Central memory CD4-positive, alpha-beta T cell (primary cell): ENCODE data around the gene LRCH2.
"Not testable (repeated sequence)": the region's sequence is repeated elsewhere in the genome, so short reads cannot be mapped to it uniquely, and the experiment has no call there.

Experiments
- DNase-seq: peaks from one replicate; pipeline ENCODE4 v3.0.0; 2022

The LRCH2 gene

DNA sequence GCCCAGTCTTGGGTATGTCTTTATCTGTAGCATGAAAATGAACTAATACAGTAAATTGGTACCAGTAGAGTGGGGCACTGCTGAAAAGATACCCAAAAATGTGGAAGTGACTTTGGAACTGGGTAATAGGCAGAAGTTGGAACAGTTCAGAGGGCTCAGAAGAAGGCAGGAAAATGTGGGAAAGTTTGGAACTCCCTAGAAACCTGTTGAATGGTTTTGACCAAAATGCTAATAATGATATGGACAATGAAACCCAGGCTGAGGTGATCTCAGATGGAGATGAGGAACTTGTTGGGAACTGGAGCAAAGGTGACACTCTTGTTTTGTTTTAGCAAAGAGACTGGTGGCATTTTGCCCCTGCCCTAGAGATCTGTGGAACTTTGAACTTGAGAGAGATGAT lies 24.3 kb downstream of the LRCH2 start:
- DNase-seq, result not testable (repeated sequence)

GRCh38 chrX:115204040-115204439 lies 29.9 kb downstream of the LRCH2 start:
- DNase-seq, result no peak

DNA sequence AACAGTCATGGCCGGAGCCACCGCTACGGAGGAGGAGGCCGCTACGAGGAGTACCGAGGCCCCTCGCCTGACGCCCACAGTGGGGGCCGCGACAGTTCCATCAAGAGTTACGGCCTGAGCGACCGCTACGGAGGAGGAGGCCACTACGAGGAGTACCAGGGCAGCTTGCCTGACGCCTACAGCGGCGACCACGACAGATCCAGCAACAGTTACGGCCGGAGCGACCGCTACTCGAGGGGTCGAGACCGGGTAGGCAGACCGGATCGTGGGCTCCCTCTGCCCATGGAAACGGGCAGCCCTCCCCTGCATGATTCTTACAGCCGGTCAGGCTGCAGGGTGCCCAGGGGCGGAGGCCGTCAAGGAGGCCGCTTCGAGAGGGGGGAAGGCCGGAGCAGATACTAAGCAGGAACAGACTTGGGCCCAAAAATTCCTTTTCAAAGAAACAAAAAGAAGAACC lies 41.6 kb downstream of the LRCH2 start:
- no peak for DNase-seq

DNA sequence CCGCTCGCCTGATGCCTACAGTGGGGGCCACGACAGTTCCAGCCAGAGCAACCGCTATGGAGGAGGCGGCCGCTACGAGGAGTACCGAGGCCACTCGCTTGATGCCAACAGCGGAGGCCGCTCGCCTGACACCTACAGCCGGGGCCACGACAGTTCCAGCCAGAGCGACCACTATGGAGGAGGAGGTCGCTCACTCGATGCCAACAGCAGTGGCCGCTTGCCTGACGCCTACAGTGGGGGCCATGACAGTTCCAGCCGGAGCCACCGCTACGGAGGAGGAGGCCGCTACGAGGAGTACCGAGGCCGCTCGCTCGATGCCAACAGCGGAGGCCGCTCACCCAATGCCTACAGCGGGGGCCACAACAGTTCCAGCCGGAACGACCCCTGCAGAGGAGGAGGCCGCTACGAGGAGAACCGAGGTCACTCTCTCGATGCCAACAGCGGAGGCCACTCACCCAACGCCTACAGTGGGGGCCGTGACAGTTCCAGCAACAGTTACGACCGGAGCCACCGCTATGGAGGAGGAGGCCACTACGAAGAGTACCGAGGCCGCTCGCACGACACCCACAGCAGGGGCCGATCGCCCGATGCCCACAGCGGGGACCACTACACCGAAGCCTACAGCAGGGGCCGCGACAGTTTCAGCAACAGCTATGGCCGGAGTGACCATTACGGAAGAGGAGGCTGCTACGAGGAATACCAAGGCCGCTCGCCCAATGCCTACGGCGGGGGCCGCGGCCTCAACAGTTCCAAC lies 42.2 kb downstream of the LRCH2 start:
- no peak for DNase-seq

DNA sequence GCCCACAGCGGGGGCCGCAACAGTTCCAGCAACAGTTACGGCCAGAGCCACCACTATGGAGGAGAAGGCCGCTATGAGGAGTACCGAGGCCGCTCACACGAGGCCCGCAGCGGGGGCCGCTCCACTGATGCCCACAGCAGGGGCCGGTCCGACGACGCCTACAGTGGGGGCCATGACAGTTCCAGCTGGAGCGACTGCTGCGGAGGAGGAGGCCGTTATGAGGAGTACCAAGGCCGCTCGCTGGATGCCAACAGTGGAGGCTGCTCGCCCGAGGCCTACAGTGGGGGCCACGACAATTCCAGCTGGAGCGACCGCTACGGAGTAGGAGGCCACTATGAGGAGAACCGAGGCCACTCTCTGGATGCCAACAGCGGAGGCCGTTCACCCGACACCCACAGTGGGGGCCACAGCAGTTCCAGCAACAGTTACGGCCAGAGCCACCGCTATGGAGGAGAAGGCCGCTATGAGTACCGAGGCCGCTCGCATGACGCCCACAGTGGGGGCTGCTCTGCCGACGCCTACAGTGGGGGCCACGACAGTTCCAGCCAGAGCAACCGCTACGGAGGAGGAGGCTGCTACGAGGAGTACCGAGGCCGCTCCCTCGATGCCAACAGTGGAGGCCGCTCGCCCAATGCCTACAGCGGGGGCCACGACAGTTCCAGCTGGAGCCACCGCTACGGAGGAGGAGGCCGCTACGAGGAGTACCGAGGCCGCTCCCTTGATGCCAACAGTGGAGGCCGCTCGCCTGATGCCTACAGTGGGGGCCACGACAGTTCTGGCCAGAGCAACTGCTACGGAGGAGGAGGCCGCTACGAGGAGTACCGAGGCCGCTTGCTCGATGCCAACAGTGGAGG lies 43.0 kb downstream of the LRCH2 start:
- no peak for DNase-seq

DNA sequence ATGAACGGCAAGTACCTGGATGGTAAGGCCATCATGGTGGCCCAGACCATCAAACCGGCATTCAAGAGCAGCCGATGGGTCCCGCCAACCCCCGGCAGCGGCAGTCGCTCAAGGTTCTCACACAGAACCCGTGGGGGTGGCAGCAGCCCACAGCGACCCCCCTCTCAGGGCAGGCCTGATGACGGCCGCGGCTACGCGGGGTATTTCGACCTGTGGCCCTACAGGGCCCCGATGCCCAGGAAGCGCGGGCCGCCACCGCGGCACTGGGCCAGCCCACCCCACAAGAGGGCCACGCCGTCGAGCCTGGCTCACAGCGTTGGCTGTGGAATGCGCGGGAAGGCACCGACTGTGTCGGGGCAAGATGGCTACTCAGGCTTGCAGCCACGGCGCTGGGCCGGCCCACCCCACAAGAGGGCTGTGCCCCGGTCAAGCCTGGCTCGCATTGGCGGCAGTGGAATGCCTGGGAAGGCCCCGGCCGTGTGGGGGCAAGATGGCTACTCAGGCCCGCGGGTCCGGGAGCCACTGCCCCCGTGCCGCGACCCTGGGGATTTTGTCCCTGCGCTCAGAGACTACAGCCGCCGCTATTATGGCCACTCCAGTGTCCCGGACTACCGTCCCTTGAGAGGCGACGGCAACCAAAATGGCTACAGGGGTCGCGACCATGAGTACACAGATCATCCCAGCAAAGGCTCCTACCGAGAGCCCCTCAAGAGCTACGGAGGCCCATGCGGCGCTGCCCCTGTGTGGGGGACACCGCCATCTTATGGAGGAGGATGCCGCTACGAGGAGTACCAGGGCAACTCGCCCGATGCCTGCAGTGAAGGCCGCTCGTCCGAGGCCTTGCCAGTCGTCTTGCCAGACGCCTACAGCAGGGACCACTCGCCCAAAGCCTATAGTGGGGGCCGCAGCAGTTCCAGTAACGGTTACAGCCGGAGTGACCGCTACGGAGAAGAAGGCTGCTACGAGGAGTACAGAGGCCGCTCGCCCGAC lies 44.0 kb downstream of the LRCH2 start:
- DNase-seq, result no peak

- no peak for DNase-seq
Observed at GRCh38 chrX:115189110-115189509, 44.8 kb downstream of the LRCH2 start, which contains the start of gene RBMXL3. Gene RBMXL3 (plus strand): TSS chrX:115189410. CDS start chrX:115189442, 32 bp downstream.

DNA sequence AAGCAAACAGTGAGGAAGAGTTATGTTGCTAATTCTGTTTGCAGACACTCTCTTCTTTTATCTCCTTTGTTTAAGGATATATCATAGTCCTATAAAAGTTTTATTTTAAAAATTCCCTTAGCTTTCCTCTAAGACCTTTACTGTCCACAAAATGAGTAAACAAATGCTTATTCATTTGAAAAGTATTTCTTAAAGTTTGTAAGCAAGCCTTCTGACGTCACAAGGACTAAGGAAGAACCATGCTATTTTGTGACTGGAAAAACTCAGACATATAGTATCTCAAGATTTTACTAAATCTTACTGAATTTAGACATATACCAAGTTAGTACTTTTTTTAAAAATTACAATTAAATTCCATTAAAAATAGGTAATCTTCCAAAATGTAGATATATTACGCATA lies 49.9 kb downstream of the LRCH2 start:
- DNase-seq, result no peak

DNA sequence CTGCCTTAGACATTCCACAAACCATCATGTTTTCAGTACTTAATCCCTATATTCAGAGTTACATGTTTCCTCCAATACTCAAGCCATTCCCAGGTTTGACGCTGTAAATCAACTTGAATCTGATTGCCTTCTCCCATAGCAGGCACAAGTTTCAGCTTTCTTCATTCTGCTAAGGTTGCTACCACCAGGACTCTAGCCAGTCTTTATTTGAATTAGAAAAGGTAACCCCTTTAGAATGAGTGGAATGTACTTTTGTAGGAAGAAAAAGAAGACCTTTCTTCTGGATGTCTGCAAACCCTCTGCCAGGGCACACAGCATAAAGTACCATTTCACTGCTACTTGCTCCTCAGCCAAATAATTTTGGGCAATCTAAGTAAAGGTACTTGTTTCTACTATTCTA lies 55.4 kb downstream of the LRCH2 start:
- no peak for DNase-seq

- no peak for DNase-seq
Observed at GRCh38 chrX:115177932-115178331, 56.0 kb downstream of the LRCH2 start.

DNA sequence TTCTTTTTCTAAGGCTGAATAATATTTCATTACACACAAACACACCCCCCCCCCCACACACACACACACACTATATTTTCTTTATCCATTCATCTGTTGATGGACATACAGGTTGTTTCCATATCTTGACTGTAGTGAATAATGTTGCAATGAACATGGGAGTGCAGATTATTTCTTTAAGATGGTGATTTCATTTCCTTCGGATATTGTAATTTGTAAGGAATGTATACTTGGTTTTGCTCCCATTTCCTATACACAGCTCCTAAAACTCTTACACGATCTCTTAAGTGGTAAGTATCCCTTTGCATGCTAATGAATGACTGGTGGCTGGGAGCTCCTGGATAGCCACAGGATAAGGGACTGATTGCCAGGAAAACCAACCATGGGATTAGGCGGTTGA lies 59.3 kb downstream of the LRCH2 start:
- DNase-seq, result no peak

DNA sequence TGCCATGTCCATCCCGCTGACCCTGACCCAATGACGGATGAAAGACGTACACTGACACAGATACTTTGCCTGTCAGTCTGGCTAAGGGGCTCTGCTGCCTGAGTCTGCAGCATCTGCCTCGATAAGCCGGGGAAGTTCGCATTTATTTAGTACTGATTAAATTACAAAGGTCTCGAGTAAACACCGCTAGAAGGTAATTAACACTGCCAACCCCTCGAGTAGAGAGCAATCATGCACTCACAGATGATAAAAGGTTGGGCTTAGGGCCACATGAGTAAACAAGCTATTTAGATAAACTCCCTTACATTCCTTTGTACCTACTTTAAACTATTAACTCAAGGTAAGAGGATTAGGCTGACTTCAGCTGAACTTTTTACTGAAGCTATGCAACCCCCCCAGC lies 60.7 kb downstream of the LRCH2 start:
- DNase-seq, result no peak

DNA sequence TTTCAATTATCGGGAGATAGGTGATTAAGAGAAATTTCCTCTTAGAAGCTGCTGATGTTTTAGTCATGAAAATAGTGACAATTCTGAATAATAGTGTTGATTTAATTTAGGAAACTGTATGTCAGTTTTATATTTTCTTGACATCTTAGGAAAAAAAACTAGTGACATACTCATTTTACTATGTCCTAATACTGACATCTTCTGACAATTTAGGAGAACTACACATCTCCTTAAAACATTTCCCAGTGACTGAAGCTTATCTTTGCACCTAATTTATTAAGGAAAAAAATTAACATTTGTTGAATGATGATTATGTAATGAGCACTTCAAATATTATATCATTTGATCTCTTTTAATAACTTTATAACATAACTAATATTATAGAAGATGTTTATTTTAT lies 86.7 kb downstream of the LRCH2 start:
- no peak for DNase-seq

DNA sequence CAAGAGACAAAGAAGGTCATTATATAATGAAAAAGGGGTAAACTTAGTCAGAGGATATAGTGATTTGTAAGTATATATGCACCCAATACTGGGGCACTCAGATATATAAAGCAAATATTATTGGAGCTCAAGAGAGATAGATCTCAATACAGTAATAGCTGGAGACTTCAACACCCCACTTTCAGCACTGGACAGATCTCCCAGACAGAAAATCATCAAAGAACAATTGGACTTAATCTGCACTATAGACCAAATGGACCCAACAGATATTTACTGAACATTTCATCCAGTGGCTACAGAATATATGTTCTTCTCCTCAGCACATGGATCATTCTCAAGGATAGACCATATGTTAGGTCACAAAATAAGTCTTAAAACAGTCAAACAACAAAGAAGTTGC lies 91.8 kb downstream of the LRCH2 start:
- no peak for DNase-seq

DNA sequence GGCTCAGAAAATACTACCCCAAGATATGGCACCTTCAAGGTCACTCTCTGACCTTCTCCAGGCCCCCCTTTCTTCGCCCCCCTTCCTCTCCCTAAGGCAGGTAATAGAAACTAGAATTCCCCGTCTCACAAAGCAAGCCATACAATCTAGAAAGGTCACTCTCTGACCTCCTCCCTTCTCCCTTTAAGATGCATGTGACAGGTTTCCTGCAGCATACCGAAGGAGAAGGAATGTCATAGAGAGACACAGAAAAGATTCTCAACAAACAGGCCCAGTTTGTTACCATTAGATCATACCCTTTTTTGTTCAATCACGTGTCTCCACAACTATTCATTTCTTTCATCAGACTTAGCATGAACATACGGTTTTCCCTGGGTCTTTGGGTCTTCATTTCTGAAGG lies 95.9 kb downstream of the LRCH2 start:
- no peak for DNase-seq

DNA sequence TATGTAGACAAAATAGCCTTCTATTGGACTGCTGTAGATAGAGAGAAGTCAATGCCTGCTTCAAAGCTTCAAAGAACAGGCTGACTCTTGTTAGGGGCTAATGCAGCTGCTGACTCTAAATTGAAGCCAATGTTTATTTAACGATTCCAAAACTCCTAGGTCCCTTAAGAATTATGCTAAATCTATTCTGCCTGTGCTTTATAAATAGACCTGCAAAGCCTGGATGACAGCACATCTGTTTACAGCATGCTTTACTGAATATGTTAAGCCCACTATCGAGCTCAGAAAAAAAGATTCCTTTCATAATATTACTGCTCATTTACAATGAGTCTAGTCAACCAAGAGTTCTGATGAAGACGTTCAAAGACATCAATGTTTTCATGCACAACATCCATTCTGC lies 99.5 kb downstream of the LRCH2 start:
- DNase-seq, result no peak

DNA sequence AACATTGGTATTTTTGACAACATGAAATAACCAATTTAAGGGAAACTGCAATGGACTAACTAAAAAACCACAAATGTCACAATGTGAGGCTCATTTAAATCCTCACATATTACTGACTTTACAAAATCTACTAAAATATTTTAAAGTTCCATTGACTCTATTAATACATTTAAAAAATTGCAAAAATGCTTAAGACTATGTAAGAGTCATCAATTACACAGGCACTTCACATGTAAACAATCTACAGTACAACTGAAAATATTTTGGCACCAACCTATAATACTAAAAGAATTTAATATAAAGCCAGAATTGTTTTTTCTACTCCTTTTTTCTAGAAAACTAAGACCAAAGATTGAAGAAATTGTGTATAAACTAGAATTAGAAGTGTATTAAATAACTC lies 121.5 kb downstream of the LRCH2 start:
- no peak for DNase-seq

DNA sequence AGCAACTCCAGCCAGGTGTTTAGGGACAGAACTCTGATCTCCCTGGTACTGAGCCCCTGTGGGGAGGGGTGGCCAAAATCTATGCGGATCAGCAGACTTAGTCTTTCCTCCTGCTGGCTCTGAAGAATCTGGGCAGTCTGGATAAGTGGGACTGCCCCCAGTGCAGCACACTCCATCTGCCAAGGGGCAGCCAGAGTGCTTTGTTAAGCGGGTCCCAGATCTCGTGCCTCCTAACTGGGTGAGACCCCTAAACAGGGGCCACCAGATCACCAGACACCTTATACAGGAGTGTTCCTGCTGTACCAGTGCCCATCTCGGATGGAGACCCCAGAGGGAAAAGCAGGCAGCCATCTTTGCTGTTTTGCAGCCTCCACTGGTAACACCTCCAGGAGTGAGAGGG lies 135.0 kb downstream of the LRCH2 start:
- no peak for DNase-seq

DNA sequence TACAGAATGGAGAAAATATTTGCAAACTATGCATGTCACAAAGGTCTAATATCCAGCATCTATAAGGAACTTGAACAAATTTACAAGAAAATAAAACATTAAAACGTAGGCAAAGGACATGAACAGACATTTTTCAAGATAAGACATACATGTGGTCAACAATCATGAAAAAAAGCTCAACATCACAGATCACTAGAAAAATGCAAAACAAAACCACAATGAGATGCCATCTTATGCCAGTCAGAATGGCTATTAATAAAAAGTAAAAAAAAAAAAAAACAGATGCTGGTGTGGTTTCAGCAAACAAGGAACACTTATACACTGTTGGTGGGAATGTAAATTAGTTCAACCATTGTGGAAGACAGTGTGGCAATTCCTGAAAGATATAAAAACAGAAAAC lies 140.7 kb downstream of the LRCH2 start:
- no peak for DNase-seq

DNA sequence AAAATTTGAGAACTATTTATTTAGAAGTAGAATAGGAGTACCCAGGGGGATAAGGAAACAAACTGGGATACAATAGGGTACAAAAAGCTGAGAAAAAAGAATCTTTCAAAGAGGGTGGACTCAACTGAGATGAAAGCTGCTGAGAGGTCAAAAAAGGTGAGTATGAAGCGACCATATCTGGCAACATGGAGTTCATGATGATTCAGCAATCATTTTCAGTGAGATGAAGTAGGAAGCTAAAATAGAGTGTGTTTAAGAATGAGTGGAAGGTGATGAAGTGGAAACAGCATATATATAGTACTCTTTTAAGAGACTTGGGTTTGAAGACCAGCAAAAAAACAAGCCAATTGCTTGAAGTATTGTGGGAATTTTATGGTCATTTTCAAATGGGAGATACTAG lies 144.5 kb downstream of the LRCH2 start:
- no peak for DNase-seq

DNA sequence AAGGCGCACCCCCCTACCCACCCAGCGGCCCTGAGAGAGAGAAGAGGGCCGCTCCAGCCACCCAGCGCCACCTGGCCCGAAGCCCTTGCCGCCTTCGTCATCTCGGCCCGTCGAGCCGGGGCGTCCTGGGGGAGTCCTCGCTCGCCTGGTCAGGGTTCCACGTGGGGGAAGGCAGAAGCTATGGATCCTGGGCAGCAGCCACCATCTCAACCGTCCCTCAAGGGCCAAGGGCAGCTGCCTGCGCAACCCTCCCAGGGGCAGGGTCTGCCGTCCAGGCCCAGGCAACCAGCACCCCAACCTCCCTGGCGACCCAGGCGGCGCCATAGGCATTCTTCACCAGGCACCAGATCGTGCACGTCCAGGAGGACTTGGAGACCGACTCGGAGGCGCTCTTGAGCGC lies 165.0 kb downstream of the LRCH2 start:
- no peak for DNase-seq

DNA sequence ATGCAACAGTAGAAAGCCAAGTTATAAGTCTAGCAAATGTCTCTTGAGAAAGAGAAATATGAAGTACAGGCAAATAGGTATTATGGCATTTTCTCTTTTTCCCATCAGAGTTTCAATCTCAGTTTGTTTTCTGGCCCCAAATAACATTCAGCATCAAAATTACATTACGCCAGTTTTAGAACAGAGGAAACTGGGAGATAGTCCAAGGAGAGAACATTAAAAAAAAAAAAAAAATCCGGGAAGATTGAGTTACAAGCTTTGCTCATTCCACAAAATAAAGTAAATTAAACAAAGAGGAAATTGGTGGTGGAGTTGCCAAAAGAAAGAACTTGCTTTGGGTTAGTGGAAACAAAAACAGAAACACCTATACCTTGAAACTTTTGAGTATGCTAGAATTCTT lies 166.1 kb downstream of the LRCH2 start:
- no peak for DNase-seq

DNA sequence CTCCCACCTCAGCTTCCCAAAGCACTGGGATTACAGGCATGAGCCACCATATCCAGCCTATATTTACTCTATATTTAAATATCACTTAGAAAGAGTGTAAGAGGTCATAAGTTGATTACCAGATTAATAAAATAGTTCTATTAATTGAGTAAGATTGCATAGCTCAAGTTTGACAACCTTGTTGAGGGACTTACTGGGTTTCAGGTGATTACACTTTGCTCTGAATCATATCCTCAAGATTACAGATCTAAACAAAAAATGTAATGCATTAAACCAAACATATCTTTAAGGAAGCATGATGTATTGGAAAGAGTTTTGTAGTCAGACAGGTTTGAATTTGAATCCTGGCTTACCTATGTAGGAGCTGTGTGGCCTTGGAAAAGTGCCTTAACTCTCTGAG lies 168.6 kb downstream of the LRCH2 start:
- DNase-seq, result no peak
